Thoracic aorta (tissue), 2 donors: Measurements from ENCODE around the gene FNIP2. TPM values are rescaled to one million over a fixed set of nuclear protein-coding genes. Genes with fewer than 3 reads are reported as not detected.
"Not testable (repeated sequence)": the region's sequence is repeated elsewhere in the genome, so short reads cannot be mapped to it uniquely, and the experiment has no call there.

Experiments
- ATAC-seq: fragments of 150-250 bp; one replicate; pipeline ENCODE4 v1.8.0; 2017; ENCODE audit warnings: low read depth; ENCODE audit not compliant: insufficient number of reproducible peaks, low FRiP score
- DNase-seq: peaks from one replicate; pipeline ENCODE4 v3.0.0-alpha.2; 2020; ENCODE audit warnings: low spot score
- H3K27ac ChIP-seq, 2 donors: fragments of 200-600 bp; sonication (generic); 1 replicate in 1 of 2; 2 replicates in 1 of 2; pipeline ENCODE4 v1.5.1; 2016; ENCODE audit warnings: mild to moderate bottlenecking in 2 of 2, moderate library complexity in 2 of 2
- H3K27me3 ChIP-seq: fragments of 200-600 bp; sonication (generic); replicated peaks from 2 replicates; pipeline ENCODE4 v1.6.0; 2016; ENCODE audit warnings: mild to moderate bottlenecking; ENCODE audit not compliant: insufficient read depth
- H3K36me3 ChIP-seq: fragments of 200-600 bp; sonication (generic); one replicate; pipeline ENCODE4 v1.5.1; 2016
- H3K4me1 ChIP-seq, 2 donors: fragments of 200-600 bp; sonication (generic); 1 replicate in 1 of 2; 2 replicates in 1 of 2; pipeline versions ENCODE4 v1.5.1 to v1.6.0; 2016; ENCODE audit warnings: low read depth in 2 of 2, mild to moderate bottlenecking in 1 of 2; ENCODE audit not compliant: control insufficient read depth in 1 of 2
- H3K4me3 ChIP-seq: fragments of 200-600 bp; sonication (generic); 2 replicates; pipeline ENCODE4 v1.5.1; 2016; ENCODE audit warnings: mild to moderate bottlenecking
- H3K9me3 ChIP-seq: fragments of 200-600 bp; sonication (generic); 2 replicates; pipeline ENCODE4 v1.5.1; 2016
- CTCF ChIP-seq: fragments of 200-600 bp; sonication (generic); IDR thresholded peaks from one replicate; pipeline ENCODE4 v1.5.1; 2019; ENCODE audit warnings: antibody characterized with exemption
- total RNA-seq, 2 donors: library from RNA; depleted of rRNA; stranded (reverse); fragments of >200 nt; gene quantifications; one replicate each; pipeline versions ENCODE4 v1.1.0 to v1.2.3, GENCODE V29; 2016

Gene FNIP2
- total RNA-seq, 2 donors from 2014 or later = 47.9 to 121 TPM

GRCh38 chr4:158786955-158787354 lies 18.1 kb downstream of the FNIP2 start:
- Histone ChIP-seq H3K27me3 (no peaks in the 10 kb centered on the region), H3K9me3 (no peaks in the 10 kb centered on the region), H3K4me3 (peak overlapping the region; percentile 22), H3K4me1 (peaks cover 60 to 88% of the 10 kb centered on the region in 2 donors), H3K36me3 (no peaks in the 10 kb centered on the region), H3K27ac (peak overlapping the region; percentile 51 to 73)
- TF ChIP-seq CTCF = no peak
- DNase-seq (no peak), ATAC-seq (no peak)

GRCh38 chr4:158787709-158788475 lies 19.1 kb downstream of the FNIP2 start:
- ATAC-seq (no peak), DNase-seq (no peak)
- Histone ChIP-seq H3K9me3 (no peaks in the 10 kb centered on the region), H3K4me3 (peak overlapping the region; percentile 15), H3K27me3 (no peaks in the 10 kb centered on the region), H3K4me1 (peaks cover 52 to 79% of the 10 kb centered on the region in 2 donors), H3K36me3 (no peaks in the 10 kb centered on the region), H3K27ac (peak overlapping the region; percentile 40 to 51)
- TF ChIP-seq CTCF = no peak

- DNase-seq (no peak), ATAC-seq (no peak)
- no peak for TF ChIP-seq CTCF
- Histone ChIP-seq H3K27ac (peak overlapping the region in 1 of 2 donors; percentile 6), H3K4me3 (peak overlapping the region; percentile 15), H3K36me3 (no peaks in the 10 kb centered on the region), H3K9me3 (no peaks in the 10 kb centered on the region), H3K4me1 (peaks cover 46 to 72% of the 10 kb centered on the region in 2 donors), H3K27me3 (no peaks in the 10 kb centered on the region)
Observed at GRCh38 chr4:158788516-158788915, 19.7 kb downstream of the FNIP2 start.

GRCh38 chr4:158789853-158790252 lies 21.0 kb downstream of the FNIP2 start:
- Histone ChIP-seq H3K27ac (no peak overlapping the region), H3K9me3 (no peaks in the 10 kb centered on the region), H3K4me3 (no peak overlapping the region), H3K36me3 (no peaks in the 10 kb centered on the region), H3K27me3 (no peaks in the 10 kb centered on the region), H3K4me1 (peaks cover 40 to 59% of the 10 kb centered on the region in 2 donors)
- DNase-seq = no peak
- no peak for ATAC-seq
- TF ChIP-seq CTCF = no peak

GRCh38 chr4:158793021-158793420 lies 24.2 kb downstream of the FNIP2 start:
- Histone ChIP-seq H3K27me3 (no peaks in the 10 kb centered on the region), H3K27ac (no peak overlapping the region), H3K4me3 (no peak overlapping the region), H3K4me1 (peaks cover 17 to 42% of the 10 kb centered on the region in 2 donors), H3K9me3 (no peaks in the 10 kb centered on the region), H3K36me3 (no peaks in the 10 kb centered on the region)
- no peak for DNase-seq
- no peak for TF ChIP-seq CTCF
- no peak for ATAC-seq

GRCh38 chr4:158793430-158793829 lies 24.6 kb downstream of the FNIP2 start:
- H3K4me1 ChIP-seq = peaks cover 13 to 42% of the 10 kb centered on the region in 2 donors

More at GRCh38 chr4:158793430-158793829, 24.6 kb downstream of the FNIP2 start:
- not testable (repeated sequence) for H3K4me3 ChIP-seq, H3K9me3 ChIP-seq, DNase-seq, H3K27ac ChIP-seq, ATAC-seq, H3K36me3 ChIP-seq, H3K27me3 ChIP-seq
